Measurements from ENCODE around the gene P2RX6. TPM values are rescaled to one million over a fixed set of nuclear protein-coding genes. Genes with fewer than 3 reads are reported as not detected.
A peak's percentile ranks its signal among the peaks of the same experiment; 100 is the strongest.

P2RX6 gene
- total and polyA plus RNA-seq, 2 of the 4 experiments (the other 2 are of a cell fraction), result 0.90 to 1.6 TPM

- in situ Hi-C loops (cut with MboI; ENCODE audit: low sequenced_read_pairs), result no loop called here
- Histone ChIP-seq H3K23ac (ENCODE audit: low read depth, low read length) (no peak overlapping the region), H3K27me3 (ENCODE audit: control insufficient read depth, insufficient read depth, low read length) (no peaks in the 10 kb centered on the region), H3K14ac (replicated peaks; ENCODE audit: low read depth, low read length) (no peak overlapping the region), H3K56ac (ENCODE audit: extremely low read depth, insufficient read depth, low read length) (no peak overlapping the region), H3K4me1 (ENCODE audit: control insufficient read depth, insufficient read depth, low read length) (peaks cover 14% of the 10 kb centered on the region), H2AK5ac (ENCODE audit: low read depth, low read length) (no peak overlapping the region), H3K4me2 (ENCODE audit: low read depth, low read length) (no peak overlapping the region), H3K27ac (ENCODE audit: insufficient read depth, low read length) (no peak overlapping the region), H4K8ac (ENCODE audit: low read depth in 2 of 2, low read length in 2 of 2) (0 out of 4 replicates have a peak overlapping the region, but pooled peaks of 1 of the 2 experiments have one; percentile 24), H4K20me1 (ENCODE audit: insufficient read depth, low read length) (peaks cover 9% of the 10 kb centered on the region; the same call in 1 of the 2 replicates), H2BK15ac (ENCODE audit: low read depth, low read length) (no peak overlapping the region), H4K91ac (ENCODE audit: insufficient read depth, low read depth, low read length) (no peak overlapping the region), H3K18ac (ENCODE audit: low read depth, low read length) (no peak overlapping the region), H4K5ac (ENCODE audit: low read depth, low read length) (no peak overlapping the region), H3K4me3 (ENCODE audit: insufficient read depth, low read depth, low read length) (no peak overlapping the region), H2BK20ac (ENCODE audit: low read depth, low read length) (no peak overlapping the region), H2BK120ac (ENCODE audit: low read depth, low read length) (no peak overlapping the region), H2BK5ac (ENCODE audit: low read depth, low read length, poor library complexity, severe bottlenecking) (no peak overlapping the region), H2AFZ (replicated peaks; ENCODE audit: low read length, poor library complexity) (no peak overlapping the region), H3K36me3 (ENCODE audit: control insufficient read depth, insufficient read depth, low read length) (peaks cover 41% of the 10 kb centered on the region), H3K79me1 (ENCODE audit: low read depth in 1 of 2, low read length in 2 of 2) (peaks cover 16 to 45% of the 10 kb centered on the region in 2 experiments), H3K4ac (ENCODE audit: low read depth, low read length) (no peak overlapping the region), H3K9me1 (ENCODE audit: insufficient read depth, low read length) (peaks cover 10% of the 10 kb centered on the region; the same call in 1 of the 2 replicates), H2AK9ac (replicated peaks; ENCODE audit: low read depth, low read length, poor library complexity) (no peak overlapping the region), H3K9ac (ENCODE audit: low read depth, low read length) (no peak overlapping the region), H3K9me3 (ENCODE audit: control insufficient read depth, insufficient read depth, low read length) (no peaks in the 10 kb centered on the region)
- POLR2A ChIA-PET (ENCODE audit: unreplicated experiment), result no interaction called here
- CTCF ChIA-PET, result interaction anchor here (0.9 kb wide), 1 partner anchor 16 kb away, joined by 3 read pairs; the partner anchor contains the start of gene LZTR1
- ATAC-seq (ENCODE audit: low read depth), result no peak
- intact Hi-C loops (cut with micrococcal nuclease), result no loop called here
- no peak for TF ChIP-seq CHD1 (IDR thresholded peaks at IDR 0.05; ENCODE audit: low read depth, low read length)
- TF ChIP-seq CEBPB (IDR thresholded peaks at IDR 0.05; ENCODE audit: low read depth, low read length), result no peak
- TF ChIP-seq RFX5 (IDR thresholded peaks at IDR 0.05; ENCODE audit: low read depth, low read length), result no peak
- TF ChIP-seq BHLHE40 (IDR thresholded peaks at IDR 0.05; ENCODE audit: low read depth, low read length), result no peak
- TF ChIP-seq ELK1 (IDR thresholded peaks at IDR 0.05; ENCODE audit: borderline replicate concordance, low read depth, low read length), result no peak
- DNase-seq, result peak; percentile 29
- dilution Hi-C loops (cut with HindIII; ENCODE audit: low sequenced_read_pairs, unreplicated experiment), result no loop called here
- BruUV-seq (replicated peaks), result no TSS peak
- WGBS, 2 experiments (ENCODE audit: extremely low coverage in 2 of 2, insufficient read length in 1 of 2), result 82% methylated on average over 3 of the region's 7 CpGs; no CpG with 5 or more reads in 1 of the 2 experiments
These were observed 16.3 kb upstream of the P2RX6 start for GRCh38 chr22:20998411-20999336.
